Activated CD4-positive, alpha-beta T cell treated with anti-CD3 and anti-CD28 coated beads for 36 hours (primary cell): ENCODE measurements around the gene RABGGTA. TPM values are rescaled to one million over a fixed set of nuclear protein-coding genes. Genes with fewer than 3 reads are reported as not detected.

Experiments used
- ATAC-seq: fragments of 200-7000 bp; cut with Tn5 transposase; one replicate; pipeline ENCODE4 v1.10.0; 2021; ENCODE audit warnings: mild to moderate bottlenecking, moderate library complexity
- CTCF ChIA-PET: fragments of 350-600 bp; sonication (Branson Sonifier 250); formaldehyde crosslinking; loops from one replicate; lab custom pipeline; 2021; ENCODE audit warnings: antibody characterized with exemption; lab: Charles Lee
- POLR2A ChIA-PET: fragments of 350-600 bp; sonication (Branson Sonifier 250); formaldehyde crosslinking; loops from one replicate; lab custom pipeline; 2021; ENCODE audit warnings: antibody characterized with exemption, inconsistent platforms; lab: Charles Lee
- DNase-seq: peaks from one replicate; pipeline ENCODE4 v3.0.0-alpha.2; 2020
- H3K27ac Mint-ChIP-seq: one replicate; pipeline ENCODE4 v1.8.0; 2021; ENCODE audit warnings: mixed read lengths
- H3K27me3 Mint-ChIP-seq: one replicate; pipeline ENCODE4 v1.8.0; 2021; ENCODE audit warnings: mixed read lengths
- H3K36me3 Mint-ChIP-seq: one replicate; pipeline ENCODE4 v1.8.0; 2021; ENCODE audit warnings: low read depth, mixed read lengths
- H3K4me1 Mint-ChIP-seq: one replicate; pipeline ENCODE4 v1.8.0; 2021; ENCODE audit warnings: mixed read lengths
- H3K4me3 Mint-ChIP-seq: one replicate; pipeline ENCODE4 v1.8.0; 2021; ENCODE audit warnings: mild to moderate bottlenecking, moderate library complexity, mixed read lengths
- H3K9me3 Mint-ChIP-seq: one replicate; pipeline ENCODE4 v1.8.0; 2021; ENCODE audit warnings: low read depth, mixed read lengths
- intact Hi-C, 2 experiments: fragments of 100-400 bp; cut with DNase I in 1 of 2; cut with micrococcal nuclease in 1 of 2; formaldehyde crosslinking; loops; one replicate each; pipeline versions ENCODE4 v1.14.2 to v1.15.1; 2022 to 2024; cut with DNase I, micrococcal nuclease
- total RNA-seq, 2 experiments: library from RNA; stranded (reverse); gene quantifications; one replicate each; pipeline ENCODE4 v1.2.3, GENCODE V29; 2021

RABGGTA gene
- total RNA-seq, 2 experiments from 2014 or later: 52.1 to 56.0 TPM

GRCh38 chr14:24290746-24291145, 19.3 kb upstream of the RABGGTA start:
- H3K4me1 Mint-ChIP-seq: peaks cover 29% of the 10 kb centered on the region
- H3K27me3 Mint-ChIP-seq: no peaks in the 10 kb centered on the region
- intact Hi-C loops: no loop called here
- POLR2A ChIA-PET: interaction anchor here (1.0 to 1.5 kb wide), 2 partner anchors 13 to 48 kb away, joined by 3 to 10 read pairs; partner anchors contain the start of gene TINF2
- no peaks in the 10 kb centered on the region for H3K9me3 Mint-ChIP-seq
- ATAC-seq (no peak), DNase-seq (no peak)
- CTCF ChIA-PET: interaction anchor here (0.9 to 4.2 kb wide), 12 partner anchors 9 to 183 kb away, joined by 3 to 36 read pairs (median 6); partner anchors contain the start of genes CIDEB, DHRS1, LTB4R2 and MDP1
- no peak overlapping the region for H3K4me3 Mint-ChIP-seq
- peaks cover 31% of the 10 kb centered on the region for H3K36me3 Mint-ChIP-seq
- no peak overlapping the region for H3K27ac Mint-ChIP-seq

DNA sequence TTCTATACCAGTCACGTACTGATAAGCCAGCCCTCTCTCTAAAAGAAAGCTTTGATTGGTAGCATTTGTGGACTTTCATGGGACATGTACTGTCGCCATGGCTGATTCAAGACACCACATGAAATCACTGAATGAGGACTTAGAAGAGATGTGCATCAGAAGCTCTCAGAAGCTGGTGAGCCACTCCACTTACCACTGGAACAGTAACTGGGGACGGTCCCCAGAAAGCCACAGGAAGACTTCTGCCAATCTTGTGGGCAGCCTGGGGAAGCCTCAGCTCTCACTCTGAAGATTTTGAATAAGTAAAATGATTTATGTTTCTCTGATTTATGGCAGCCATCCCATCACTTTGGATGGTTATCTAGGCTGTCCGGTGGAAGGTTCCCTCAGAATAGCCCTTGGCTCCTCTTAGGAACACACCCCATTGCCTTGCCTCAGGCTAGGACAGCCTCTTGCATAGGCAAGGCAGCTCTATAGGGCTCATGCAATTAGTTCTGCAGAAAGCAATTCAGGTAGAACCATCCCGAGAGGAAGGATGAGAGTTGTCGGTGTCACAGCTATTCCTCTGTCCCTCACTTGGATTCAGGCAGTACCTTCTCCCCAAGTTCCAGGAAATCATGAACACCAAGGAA, 18.4 kb upstream of the RABGGTA start:
- intact Hi-C loops: loop anchor here (1.0 kb wide), 3 partner anchors 8 to 15 kb away; no protein-coding TSS in a partner anchor
- ATAC-seq (peak; percentile 99), DNase-seq (peak; percentile 88)
- Mint-ChIP-seq H3K27ac (peak overlapping the region; percentile 25), H3K4me3 (peak overlapping the region; percentile 21), H3K4me1 (peaks cover 28% of the 10 kb centered on the region), H3K27me3 (no peaks in the 10 kb centered on the region), H3K36me3 (peaks cover 31% of the 10 kb centered on the region), H3K9me3 (no peaks in the 10 kb centered on the region)
- ChIA-PET CTCF (interaction anchor here (0.9 to 4.2 kb wide), 13 partner anchors 10 to 182 kb away, joined by 3 to 36 read pairs (median 5); partner anchors contain the start of genes CIDEB, DHRS1, IPO4 and MDP1), POLR2A (interaction anchor here (0.9 to 1.5 kb wide), 6 partner anchors 11 to 142 kb away, joined by 3 to 10 read pairs (median 5); partner anchors contain the start of genes LTB4R2, RABGGTA and TINF2)

DNA sequence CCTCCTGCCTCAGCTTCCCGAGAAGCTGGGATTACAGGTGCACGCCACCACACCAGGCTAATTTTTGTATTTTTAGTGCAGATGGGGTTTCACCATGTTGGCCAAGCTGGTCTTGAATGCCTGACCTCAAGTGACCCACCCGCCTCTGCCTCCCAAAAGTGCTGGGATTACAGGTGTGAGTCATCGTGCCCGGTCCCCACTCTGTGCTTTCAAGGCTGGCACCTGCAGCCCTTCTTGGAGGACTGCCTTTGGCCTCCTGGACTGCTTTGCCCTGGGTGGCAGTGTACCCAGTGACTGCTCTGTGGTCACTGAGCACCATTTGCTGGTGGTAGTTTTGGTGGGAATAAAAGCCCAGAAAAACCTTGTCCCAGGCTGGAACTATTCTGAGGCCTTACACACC, 15.6 kb upstream of the RABGGTA start:
- ChIA-PET POLR2A (no interaction called here), CTCF (interaction anchor here (0.9 kb wide), 1 partner anchor 10 kb away, joined by 3 read pairs; no protein-coding TSS in a partner anchor)
- Mint-ChIP-seq H3K4me3 (no peak overlapping the region), H3K27ac (no peak overlapping the region), H3K36me3 (peaks cover 19% of the 10 kb centered on the region), H3K4me1 (peaks cover 28% of the 10 kb centered on the region), H3K9me3 (no peaks in the 10 kb centered on the region), H3K27me3 (no peaks in the 10 kb centered on the region)
- DNase-seq (no peak), ATAC-seq (no peak)
- intact Hi-C loops: no loop called here

DNA sequence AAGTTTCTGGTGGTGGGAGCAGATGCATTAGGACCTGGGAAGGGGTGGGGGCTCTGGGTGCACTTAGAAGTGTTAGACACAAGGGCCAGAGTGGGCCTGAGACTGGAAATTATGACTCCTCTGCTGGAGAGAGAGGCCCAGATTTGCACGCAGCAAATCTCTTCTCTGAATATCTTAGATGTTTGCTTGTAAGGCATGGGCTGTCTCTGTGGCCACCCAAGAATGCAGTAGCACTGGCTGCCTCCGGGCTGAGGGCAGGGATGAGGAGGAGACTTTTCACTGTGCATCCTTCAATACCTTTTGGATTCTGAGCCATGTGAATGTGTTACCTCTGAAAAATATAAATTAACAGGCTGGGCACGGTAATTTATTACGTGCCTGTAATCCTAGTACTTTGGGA, 14.0 kb upstream of the RABGGTA start:
- ChIA-PET CTCF (interaction anchor here (1.0 kb wide), 1 partner anchor 23 kb away, joined by 4 read pairs; no protein-coding TSS in a partner anchor), POLR2A (interaction anchor here (0.6 to 0.8 kb wide), 2 partner anchors 65 to 1274 kb away, joined by 5 to 6 read pairs; no protein-coding TSS in a partner anchor)
- DNase-seq (no peak), ATAC-seq (no peak)
- H3K27me3 Mint-ChIP-seq: no peaks in the 10 kb centered on the region
- H3K36me3 Mint-ChIP-seq: peaks cover 4% of the 10 kb centered on the region
- H3K4me1 Mint-ChIP-seq: peaks cover 25% of the 10 kb centered on the region
- H3K27ac Mint-ChIP-seq: no peak overlapping the region
- intact Hi-C loops: no loop called here
- H3K4me3 Mint-ChIP-seq: no peak overlapping the region
- no peaks in the 10 kb centered on the region for H3K9me3 Mint-ChIP-seq

DNA sequence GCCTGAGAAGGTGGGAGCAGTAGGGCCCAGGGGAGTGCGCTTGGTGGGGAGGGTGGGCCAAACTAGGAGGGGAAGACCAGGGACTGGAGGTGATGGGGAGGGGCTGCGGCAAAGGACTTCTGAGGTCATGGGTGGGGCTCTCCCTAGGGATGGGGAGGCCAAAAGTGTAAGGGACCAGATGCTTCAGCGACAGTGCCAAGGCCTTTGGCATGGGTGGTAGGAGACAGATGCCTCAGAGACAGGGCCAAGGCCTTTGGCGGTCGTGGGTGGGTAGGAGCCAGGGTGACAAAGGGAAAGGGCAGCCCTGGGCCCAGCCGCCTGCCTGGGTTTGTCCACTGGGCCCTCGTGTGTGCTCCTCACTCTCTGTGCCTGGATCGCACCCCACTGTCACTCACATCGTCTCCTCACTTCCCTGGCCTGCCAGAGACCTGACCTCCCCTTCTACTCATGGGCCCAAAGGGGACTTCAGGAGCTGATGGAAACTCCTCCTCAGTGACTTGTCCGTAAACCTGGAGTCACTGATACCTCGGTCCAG, 13.2 kb upstream of the RABGGTA start:
- peaks cover 25% of the 10 kb centered on the region for H3K4me1 Mint-ChIP-seq
- ChIA-PET POLR2A (no interaction called here), CTCF (interaction anchor here (1.3 kb wide), 1 partner anchor 13 kb away, joined by 4 read pairs; no protein-coding TSS in a partner anchor)
- peaks cover 1% of the 10 kb centered on the region for H3K36me3 Mint-ChIP-seq
- intact Hi-C loops: no loop called here
- H3K4me3 Mint-ChIP-seq: no peak overlapping the region
- ATAC-seq: no peak
- H3K27me3 Mint-ChIP-seq: no peaks in the 10 kb centered on the region
- H3K9me3 Mint-ChIP-seq: no peaks in the 10 kb centered on the region
- no peak for DNase-seq
- no peak overlapping the region for H3K27ac Mint-ChIP-seq

DNA sequence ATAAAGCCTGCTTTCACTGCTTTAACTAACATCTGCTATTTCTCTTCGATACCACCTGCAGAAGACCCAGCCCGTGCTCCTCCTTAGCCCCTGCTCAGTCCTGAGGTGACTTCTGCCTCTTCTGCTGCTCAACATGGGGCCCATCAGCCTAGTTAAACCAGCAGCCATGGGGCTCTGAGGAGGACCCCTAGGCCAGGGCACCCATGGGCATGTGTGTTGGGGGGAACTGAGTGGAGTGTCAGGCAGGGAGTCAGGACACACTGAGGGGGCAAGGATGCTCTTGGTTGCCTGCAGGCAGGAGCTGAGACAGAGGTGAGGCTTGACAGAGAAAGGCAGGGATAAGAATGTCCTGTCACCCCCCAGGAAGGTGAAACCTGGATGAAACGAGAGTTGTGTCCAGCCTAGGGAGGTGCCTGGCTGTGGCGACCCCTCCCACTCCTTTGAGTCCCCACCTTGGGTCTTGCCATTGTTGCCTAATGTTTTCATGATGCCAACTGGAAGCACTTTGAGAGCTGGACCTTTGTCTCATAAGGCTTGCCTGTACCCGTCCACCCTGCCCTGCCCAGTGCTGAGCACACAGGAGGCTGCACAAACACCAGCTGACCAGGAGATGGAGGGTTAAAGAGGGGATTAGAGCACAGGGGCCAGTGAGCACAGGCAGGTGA, 12.5 kb upstream of the RABGGTA start:
- ChIA-PET POLR2A (no interaction called here), CTCF (interaction anchor here (0.8 to 1.4 kb wide), 3 partner anchors 10 to 13 kb away, joined by 4 to 8 read pairs (median 5); partner anchors contain the start of gene RABGGTA)
- H3K27me3 Mint-ChIP-seq: no peaks in the 10 kb centered on the region
- H3K9me3 Mint-ChIP-seq: no peaks in the 10 kb centered on the region
- intact Hi-C loops: no loop called here
- ATAC-seq (no peak), DNase-seq (no peak)
- H3K4me3 Mint-ChIP-seq: no peak overlapping the region
- peaks cover 25% of the 10 kb centered on the region for H3K4me1 Mint-ChIP-seq
- peaks cover 1% of the 10 kb centered on the region for H3K36me3 Mint-ChIP-seq
- H3K27ac Mint-ChIP-seq: peak overlapping the region; percentile 38

DNA sequence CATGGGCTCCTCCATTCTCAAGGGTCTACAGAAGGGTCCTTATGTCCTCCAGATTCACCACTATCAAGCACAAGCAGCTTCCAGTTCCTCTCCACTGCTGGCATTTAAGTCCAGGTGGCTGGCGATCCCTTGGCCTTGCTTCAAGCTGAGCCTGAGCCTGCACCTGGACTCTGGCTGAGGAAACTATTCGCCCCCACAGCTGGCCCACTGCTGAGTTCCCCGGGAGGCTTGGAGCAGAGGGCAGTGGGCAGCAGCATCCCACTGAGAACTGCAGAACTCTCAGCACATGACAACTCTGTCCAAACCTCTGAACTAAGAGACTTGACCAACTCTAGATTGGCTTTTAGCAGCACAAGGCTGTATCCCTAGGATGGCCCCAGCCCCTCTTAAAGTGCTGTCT, 11.3 kb upstream of the RABGGTA start:
- intact Hi-C loops: no loop called here
- peaks cover 31% of the 10 kb centered on the region for H3K4me1 Mint-ChIP-seq
- H3K9me3 Mint-ChIP-seq: peaks cover 4% of the 10 kb centered on the region
- POLR2A ChIA-PET: no interaction called here
- ATAC-seq (no peak), DNase-seq (no peak)
- no peak overlapping the region for H3K4me3 Mint-ChIP-seq
- H3K27ac Mint-ChIP-seq: no peak overlapping the region
- H3K27me3 Mint-ChIP-seq: no peaks in the 10 kb centered on the region
- H3K36me3 Mint-ChIP-seq: peaks cover 6% of the 10 kb centered on the region
- CTCF ChIA-PET: interaction anchor here (0.7 to 1.4 kb wide), 5 partner anchors 9 to 229 kb away, joined by 3 to 8 read pairs (median 5); partner anchors contain the start of genes RABGGTA and TINF2

- H3K36me3 Mint-ChIP-seq: peaks cover 6% of the 10 kb centered on the region
- H3K9me3 Mint-ChIP-seq: peaks cover 4% of the 10 kb centered on the region
- H3K4me3 Mint-ChIP-seq: no peak overlapping the region
- CTCF ChIA-PET: interaction anchor here (1.7 kb wide), 1 partner anchor 53 kb away, joined by 4 read pairs; no protein-coding TSS in a partner anchor
- ATAC-seq (no peak), DNase-seq (no peak)
- H3K27ac Mint-ChIP-seq: no peak overlapping the region
- intact Hi-C loops: no loop called here
- POLR2A ChIA-PET: interaction anchor here (0.6 kb wide), 1 partner anchor 62 kb away, joined by 3 read pairs; no protein-coding TSS in a partner anchor
- H3K4me1 Mint-ChIP-seq: peaks cover 41% of the 10 kb centered on the region
- no peaks in the 10 kb centered on the region for H3K27me3 Mint-ChIP-seq
These were observed 10.2 kb upstream of the RABGGTA start for GRCh38 chr14:24281636-24282035.

DNA sequence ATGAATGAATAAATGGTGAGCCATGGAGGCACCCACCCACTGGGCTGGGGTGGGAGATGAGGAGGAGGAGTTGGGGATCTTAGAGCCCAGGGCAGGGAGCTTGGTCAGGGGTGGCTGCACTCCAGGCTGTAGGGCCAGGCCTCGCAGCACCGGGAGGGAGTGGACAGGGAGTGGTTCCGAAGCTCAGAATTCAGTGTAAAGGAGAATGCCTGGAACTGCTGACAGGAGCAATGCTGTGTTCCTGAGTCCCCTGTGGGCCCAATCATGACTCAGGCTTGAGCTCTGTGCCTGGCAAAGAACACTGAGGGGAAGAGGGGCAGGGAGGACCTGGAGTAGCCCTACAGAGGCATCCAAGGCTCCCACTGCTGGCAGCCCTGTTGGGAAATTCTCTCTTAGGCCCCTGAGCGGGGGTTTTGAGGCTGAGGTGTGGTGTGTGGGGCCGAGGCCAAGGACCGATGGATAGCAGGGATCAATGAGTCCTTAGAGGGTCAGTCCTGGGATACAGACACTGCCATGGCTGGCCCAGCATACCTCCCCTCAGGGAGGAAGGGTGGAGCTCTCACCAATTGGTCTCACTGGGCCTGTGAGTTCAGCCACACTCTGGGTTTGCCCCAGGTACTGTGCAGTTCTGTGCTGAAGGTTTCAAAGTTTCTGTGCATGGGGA, 9.5 kb upstream of the RABGGTA start:
- H3K9me3 Mint-ChIP-seq: peaks cover 4% of the 10 kb centered on the region
- intact Hi-C loops: no loop called here
- H3K4me3 Mint-ChIP-seq: no peak overlapping the region
- H3K36me3 Mint-ChIP-seq: peaks cover 6% of the 10 kb centered on the region
- CTCF ChIA-PET: interaction anchor here (1.7 to 4.5 kb wide), 6 partner anchors 9 to 52 kb away, joined by 4 to 32 read pairs (median 18); partner anchors contain the start of genes CIDEB, LTB4R2 and TINF2
- no peaks in the 10 kb centered on the region for H3K27me3 Mint-ChIP-seq
- no peak for DNase-seq
- ATAC-seq: no peak
- peaks cover 43% of the 10 kb centered on the region for H3K4me1 Mint-ChIP-seq
- H3K27ac Mint-ChIP-seq: peak overlapping the region; percentile 89
- POLR2A ChIA-PET: interaction anchor here (0.6 kb wide), 1 partner anchor 61 kb away, joined by 3 read pairs; no protein-coding TSS in a partner anchor
